Esophagus muscularis mucosa (tissue), 4 donors: ENCODE results near the gene NMUR1. TPM values are rescaled to one million over a fixed set of nuclear protein-coding genes. Genes with fewer than 3 reads are reported as not detected.

Source experiments
- DNase-seq: peaks from one replicate; pipeline ENCODE4 v3.0.0-alpha.2; 2017; ENCODE audit errors: extremely low spot score
- H3K27ac ChIP-seq, 4 donors: fragments of 200-600 bp; sonication (generic); replicated peaks in 1 of 4; 1 replicate in 3 of 4; 2 replicates in 1 of 4; pipeline ENCODE4 v1.5.1; 2016 to 2019; ENCODE audit warnings: mild to moderate bottlenecking in 1 of 4
- H3K27me3 ChIP-seq, 4 donors: fragments of 200-600 bp; sonication (generic); one replicate each; pipeline versions ENCODE4 v1.5.1 to v1.6.0; 2016 to 2019
- H3K36me3 ChIP-seq, 4 donors: fragments of 200-600 bp; sonication (generic); one replicate each; pipeline ENCODE4 v1.5.1; 2016 to 2019
- H3K4me1 ChIP-seq, 4 donors: fragments of 200-600 bp; sonication (generic); one replicate each; pipeline ENCODE4 v1.5.1; 2016 to 2019
- H3K4me3 ChIP-seq, 4 donors: fragments of 200-600 bp; sonication (generic); 1 replicate in 2 of 4; 2 replicates in 2 of 4; pipeline ENCODE4 v1.5.1; 2016 to 2019; ENCODE audit warnings: mild to moderate bottlenecking in 4 of 4, moderate library complexity in 1 of 4
- H3K9me3 ChIP-seq, 4 donors: fragments of 200-600 bp; sonication (generic); 1 replicate in 3 of 4; 2 replicates in 1 of 4; pipeline ENCODE4 v1.5.1; 2016 to 2019
- CTCF ChIP-seq, 3 experiments: fragments of 200-600 bp in 2 of 3; fragments of 450-650 bp in 1 of 3; sonication (generic) in 2 of 3; IDR thresholded peaks; one replicate each; pipeline ENCODE4 v1.5.1; 2017 to 2019; ENCODE audit warnings: antibody characterized with exemption in 3 of 3, mild to moderate bottlenecking in 2 of 3, moderate library complexity in 1 of 3
- EP300 ChIP-seq: sonication (generic); formaldehyde crosslinking; IDR thresholded peaks from one replicate; pipeline ENCODE4 v1.6.1; 2017; ENCODE audit warnings: antibody characterized with exemption
- POLR2A ChIP-seq: fragments of 450-650 bp; IDR thresholded peaks from one replicate; pipeline ENCODE4 v1.6.1; 2017; ENCODE audit warnings: antibody characterized with exemption, moderate library complexity, mild to moderate bottlenecking, low read depth
- POLR2AphosphoS5 ChIP-seq, 2 donors: sonication (generic); formaldehyde crosslinking; IDR thresholded peaks; one replicate each; pipeline ENCODE4 v1.6.1; 2017; ENCODE audit warnings: antibody characterized with exemption in 2 of 2
- WGBS: methylation state at CpG from one replicate; pipeline ENCODE4 v1.1.5; 2018; 5-methylcytosine and 5-hydroxymethylcytosine counted together
- intact Hi-C: fragments of 100-400 bp; cut with DNase I; formaldehyde crosslinking; loops from one replicate; pipeline ENCODE4 v1.15.1; 2023
- total RNA-seq, 4 donors: library from RNA; depleted of rRNA; stranded (reverse); fragments of >200 nt; gene quantifications; one replicate each; pipeline versions ENCODE4 v1.1.0 to v1.2.1, GENCODE V29; 2016

NMUR1 gene
- total RNA-seq, 4 donors from 2014 or later, result 1.2 to 5.4 (median 2.5) TPM

- H3K27me3 ChIP-seq, result no peaks in the 10 kb centered on the region
- no peak overlapping the region for H3K27ac ChIP-seq
- DNase-seq, result no peak
- H3K9me3 ChIP-seq, result peaks cover 0 to 3% (median 0%) of the 10 kb centered on the region in 4 donors
- peaks cover 0 to 3% (median under 1%) of the 10 kb centered on the region in 4 donors for H3K4me1 ChIP-seq
- TF ChIP-seq EP300, result no peak
- no peak for TF ChIP-seq POLR2AphosphoS5 (IDR thresholded peaks at IDR 0.05)
- no peak for TF ChIP-seq CTCF (IDR thresholded peaks at IDR 0.05)
- no peak for TF ChIP-seq POLR2A
- intact Hi-C loops, result no loop called here
- H3K36me3 ChIP-seq, result no peaks in the 10 kb centered on the region
- H3K4me3 ChIP-seq, result no peak overlapping the region
- WGBS, result 83% methylated on average over 5 of the region's 6 CpGs
Observed at GRCh38 chr2:231568098-231568784, 38.0 kb upstream of the NMUR1 start.

DNA sequence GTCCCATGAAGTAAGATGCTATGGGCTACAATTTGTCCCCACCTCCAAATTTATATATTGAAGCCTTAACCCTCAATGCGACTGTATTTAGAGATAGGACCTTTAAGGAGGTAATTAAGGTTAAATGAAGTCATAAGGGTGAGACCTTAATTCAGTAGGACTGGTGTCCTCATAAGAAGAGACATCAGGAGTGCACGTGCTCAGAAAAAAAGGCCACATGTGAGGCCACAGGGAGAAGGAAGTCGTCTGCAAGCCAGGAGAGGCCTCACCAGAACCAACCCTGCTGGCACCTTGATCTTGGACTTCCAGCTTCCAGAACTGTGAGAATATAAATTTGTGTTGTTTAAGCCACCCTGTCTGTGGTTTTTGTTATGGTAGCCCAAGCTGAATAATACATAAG is 36.9 kb upstream of the NMUR1 start:
- Histone ChIP-seq H3K36me3 (no peaks in the 10 kb centered on the region), H3K27ac (no peak overlapping the region), H3K9me3 (peaks cover 0 to 3% (median 0%) of the 10 kb centered on the region in 4 donors), H3K4me1 (peaks cover 0 to 3% (median 0%) of the 10 kb centered on the region in 4 donors), H3K27me3 (no peaks in the 10 kb centered on the region), H3K4me3 (no peak overlapping the region)
- intact Hi-C loops, result no loop called here
- 98% methylated on average over 3 of the region's 3 CpGs for WGBS
- DNase-seq, result no peak
- no peak for TF ChIP-seq POLR2AphosphoS5 (IDR thresholded peaks at IDR 0.05)
- no peak for TF ChIP-seq POLR2A
- no peak for TF ChIP-seq CTCF (IDR thresholded peaks at IDR 0.05)
- no peak for TF ChIP-seq EP300

DNA sequence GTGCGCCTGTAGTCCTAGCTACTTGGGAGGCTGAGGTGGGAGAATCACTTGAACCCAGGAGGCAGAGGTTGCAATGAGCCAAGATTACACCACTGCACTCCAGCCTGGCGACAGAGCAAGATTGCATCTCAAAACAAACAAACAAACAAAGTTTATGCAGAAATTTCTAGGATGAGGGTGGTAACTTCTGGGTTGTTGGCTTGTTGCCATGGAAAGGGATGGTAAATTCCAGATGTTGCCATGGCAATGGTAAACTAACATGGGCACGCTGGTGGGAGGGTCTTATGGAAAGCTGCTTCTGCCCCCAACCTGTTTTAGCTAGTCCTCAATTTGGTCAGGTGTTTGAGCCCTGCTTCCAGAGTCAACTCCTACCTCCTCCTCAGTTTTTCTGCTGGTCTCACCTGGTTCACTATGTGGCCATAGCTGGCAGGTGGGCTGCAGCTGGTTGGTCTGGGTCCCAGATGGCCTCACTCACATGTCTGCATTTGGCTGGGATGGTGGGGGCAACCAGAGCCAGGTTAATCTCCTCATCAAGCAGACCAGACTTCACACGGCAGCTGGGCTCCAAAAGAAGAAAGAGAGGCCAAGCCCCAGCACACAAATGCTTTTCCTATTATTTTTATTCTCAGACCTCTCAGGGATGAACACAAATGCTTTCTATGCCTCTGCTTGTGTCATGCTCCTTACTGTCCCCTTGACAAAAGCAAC is 35.8 kb upstream of the NMUR1 start:
- intact Hi-C loops, result no loop called here
- 75% methylated on average over 4 of the region's 4 CpGs for WGBS
- TF ChIP-seq POLR2A (no peak), POLR2AphosphoS5 (IDR thresholded peaks at IDR 0.05) (no peak), EP300 (no peak), CTCF (IDR thresholded peaks at IDR 0.05) (no peak)

DNA sequence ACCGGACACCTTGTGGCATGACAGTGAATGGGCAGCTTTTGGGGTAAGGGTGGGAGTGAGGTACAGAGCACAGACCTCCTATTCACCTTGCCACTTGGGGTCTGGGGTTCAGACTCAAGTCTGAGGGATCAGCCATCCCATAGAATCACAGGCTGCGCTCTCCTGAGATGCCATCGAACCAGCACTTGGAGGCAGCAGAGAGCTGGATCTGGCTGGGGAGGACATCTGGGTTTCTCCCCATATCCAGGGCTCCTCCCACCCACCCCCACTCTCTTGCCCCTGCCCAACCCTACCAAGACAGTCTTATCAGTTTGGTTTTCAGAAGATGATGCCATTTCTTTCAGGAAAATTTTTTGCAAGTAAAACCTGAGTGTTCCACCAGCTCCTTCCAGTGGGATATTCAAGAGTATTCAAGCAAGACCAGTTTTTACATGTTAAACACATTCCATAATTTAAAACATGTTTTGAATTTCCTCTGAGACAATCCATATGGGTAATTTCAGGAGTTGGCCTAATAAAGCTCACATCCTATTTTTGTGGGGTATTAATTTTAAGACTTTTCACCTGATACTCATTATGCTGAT is 33.2 kb upstream of the NMUR1 start:
- no peak overlapping the region for H3K27ac ChIP-seq
- no peak for TF ChIP-seq POLR2AphosphoS5 (IDR thresholded peaks at IDR 0.05)
- peak; percentile 53 to 79 (median 61) for TF ChIP-seq CTCF (IDR thresholded peaks at IDR 0.05)
- peaks cover 0 to 2% (median 0%) of the 10 kb centered on the region in 4 donors for H3K4me1 ChIP-seq
- H3K36me3 ChIP-seq, result no peaks in the 10 kb centered on the region
- DNase-seq, result no peak
- no peak overlapping the region for H3K4me3 ChIP-seq
- H3K9me3 ChIP-seq, result peaks cover 0 to 3% (median 0%) of the 10 kb centered on the region in 4 donors
- H3K27me3 ChIP-seq, result no peaks in the 10 kb centered on the region
- intact Hi-C loops, result loop anchor here (2.0 kb wide), 1 partner anchor 39 kb away; no protein-coding TSS in a partner anchor
- WGBS, result 37% methylated on average over 2 of the region's 3 CpGs

More for the DNA sequence above, 35.8 kb upstream of the NMUR1 start:
- no peak overlapping the region for H3K27ac ChIP-seq
- no peaks in the 10 kb centered on the region for H3K27me3 ChIP-seq
- H3K4me1 ChIP-seq, result peaks cover 0 to 3% (median 0%) of the 10 kb centered on the region in 4 donors
- no peak overlapping the region for H3K4me3 ChIP-seq
- no peaks in the 10 kb centered on the region for H3K36me3 ChIP-seq
- H3K9me3 ChIP-seq, result peaks cover 0 to 3% (median 0%) of the 10 kb centered on the region in 4 donors
- no peak for DNase-seq
